ENCODE data around the gene SAE1.
A peak's percentile ranks its signal among the peaks of the same experiment; 100 is the strongest.

Gene SAE1

DNA sequence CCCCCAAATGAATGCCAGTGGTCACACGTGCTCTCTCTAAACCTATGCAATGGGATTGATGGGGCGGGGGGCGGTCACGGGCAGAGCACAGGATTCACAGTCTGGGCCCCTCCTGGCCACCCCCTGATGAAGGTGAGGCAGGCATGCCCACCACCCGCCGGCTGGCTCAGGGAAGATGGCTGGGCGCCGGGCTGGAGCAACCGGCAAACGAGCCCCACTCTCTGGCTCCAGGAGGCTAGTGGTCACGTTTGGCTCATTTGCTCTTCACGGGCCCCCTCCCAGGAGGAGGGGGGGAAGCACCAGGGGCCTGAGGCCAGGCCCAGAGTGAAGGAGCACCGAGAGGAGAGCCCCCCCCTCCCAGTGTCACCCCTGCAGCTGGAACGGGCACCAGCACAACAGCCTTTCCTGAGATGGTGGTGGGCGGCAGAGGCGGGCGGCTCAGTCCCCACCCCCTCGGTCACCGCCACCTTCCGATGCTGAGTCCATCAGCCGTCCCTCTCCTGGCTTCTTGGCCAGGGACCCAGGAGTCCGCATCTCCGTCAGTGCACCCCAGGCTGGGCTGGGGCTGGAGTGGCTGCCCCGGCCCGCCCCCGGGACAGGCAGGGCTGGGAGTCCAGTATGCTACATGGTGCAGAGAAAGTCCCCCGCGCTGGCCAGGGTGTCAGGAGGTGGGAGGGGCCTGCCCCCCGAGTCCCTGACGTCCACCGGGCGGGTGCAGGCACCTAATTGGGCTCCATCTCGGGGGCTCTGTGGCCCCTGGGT lies 90.6 kb downstream of the SAE1 start:
- no peak for DNase-seq (ENCODE audit: low read depth in 2 of 2)

- no peak for DNase-seq (ENCODE audit: low read depth in 2 of 2)
Observed at GRCh38 chr19:47221890-47222289, 91.3 kb downstream of the SAE1 start.

DNA sequence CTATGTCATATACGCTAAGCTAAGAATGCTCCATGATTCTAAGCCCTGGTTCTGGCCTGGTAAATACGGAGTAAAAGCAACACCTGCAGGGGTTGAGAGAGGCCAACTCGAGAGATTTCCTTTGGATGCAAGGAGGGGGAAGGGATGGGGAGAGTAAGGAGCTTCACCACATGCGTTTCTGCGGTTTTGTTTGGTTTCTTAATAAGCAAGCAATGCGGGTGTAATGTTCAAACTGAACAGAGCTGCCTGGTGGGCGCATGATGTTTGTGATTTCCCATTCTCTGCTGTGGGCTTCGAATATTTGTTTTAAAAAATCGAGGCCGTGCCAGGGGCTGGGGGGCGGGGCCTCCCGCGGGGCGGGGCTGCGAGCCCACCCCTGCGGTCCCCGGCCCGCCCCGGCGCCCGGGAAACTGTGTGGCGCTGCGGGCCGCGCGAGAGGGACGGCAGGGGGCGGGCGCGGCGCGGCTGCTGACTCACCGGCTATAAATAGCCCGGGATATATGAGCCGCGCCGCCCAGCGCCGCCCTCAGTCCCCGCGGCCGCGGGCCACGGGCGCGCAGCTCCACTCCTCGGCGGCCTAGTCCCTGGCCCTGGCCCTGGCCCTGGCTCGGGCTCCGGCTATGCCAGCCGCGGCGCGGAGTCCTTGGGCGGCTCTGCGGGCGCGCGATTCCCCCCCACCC lies 95.3 kb downstream of the SAE1 start:
- DNase-seq (ENCODE audit: low read depth in 2 of 2): peak; percentile 75 to 82

DNA sequence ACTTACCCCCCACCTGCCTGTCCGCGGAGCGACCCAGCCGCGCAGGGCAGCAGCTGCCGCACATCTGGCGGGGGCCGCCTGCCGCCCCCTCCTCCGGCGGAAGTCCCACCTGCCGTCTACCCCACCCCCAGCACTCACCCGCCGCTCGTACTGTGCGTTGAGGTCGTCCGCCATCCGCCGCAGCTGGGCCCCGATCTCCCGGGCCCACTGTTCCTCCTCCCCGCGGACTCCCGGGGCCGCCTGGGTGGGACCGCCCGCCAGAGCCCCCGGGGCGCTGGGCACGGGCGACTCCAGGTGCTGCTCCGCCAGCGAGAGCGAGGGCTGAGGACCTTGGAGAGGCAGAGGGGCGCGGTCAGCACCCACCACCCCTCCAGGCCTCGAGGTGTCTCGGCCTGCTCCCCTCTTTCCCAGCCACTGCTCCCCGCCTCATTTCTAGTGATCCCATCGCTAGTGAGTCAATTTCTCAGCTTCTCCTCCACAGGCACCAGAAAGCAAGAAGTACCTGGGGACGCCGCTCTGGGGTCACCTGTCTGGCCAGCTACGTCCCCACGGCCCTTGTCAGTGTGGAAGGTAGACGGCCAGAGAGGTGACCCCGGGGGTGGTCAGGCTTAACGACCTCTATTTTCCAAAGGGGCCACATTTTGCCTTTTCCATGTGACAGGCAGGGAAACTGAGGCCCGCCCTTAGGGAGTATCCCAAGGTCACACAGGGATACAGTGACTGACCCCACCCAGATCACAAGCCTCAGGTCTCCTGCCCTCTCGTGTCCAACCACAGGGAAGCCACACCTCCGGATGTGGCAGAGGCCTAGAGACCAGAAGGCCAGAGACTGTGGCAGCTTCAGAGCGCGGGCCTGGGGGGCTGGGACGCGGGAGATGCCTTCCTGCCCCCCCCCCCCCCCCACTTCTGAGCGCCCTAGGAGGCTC lies 96.1 kb downstream of the SAE1 start:
- DNase-seq (ENCODE audit: low read depth in 2 of 2): peak in 1 of 2 donors; percentile 22

DNA sequence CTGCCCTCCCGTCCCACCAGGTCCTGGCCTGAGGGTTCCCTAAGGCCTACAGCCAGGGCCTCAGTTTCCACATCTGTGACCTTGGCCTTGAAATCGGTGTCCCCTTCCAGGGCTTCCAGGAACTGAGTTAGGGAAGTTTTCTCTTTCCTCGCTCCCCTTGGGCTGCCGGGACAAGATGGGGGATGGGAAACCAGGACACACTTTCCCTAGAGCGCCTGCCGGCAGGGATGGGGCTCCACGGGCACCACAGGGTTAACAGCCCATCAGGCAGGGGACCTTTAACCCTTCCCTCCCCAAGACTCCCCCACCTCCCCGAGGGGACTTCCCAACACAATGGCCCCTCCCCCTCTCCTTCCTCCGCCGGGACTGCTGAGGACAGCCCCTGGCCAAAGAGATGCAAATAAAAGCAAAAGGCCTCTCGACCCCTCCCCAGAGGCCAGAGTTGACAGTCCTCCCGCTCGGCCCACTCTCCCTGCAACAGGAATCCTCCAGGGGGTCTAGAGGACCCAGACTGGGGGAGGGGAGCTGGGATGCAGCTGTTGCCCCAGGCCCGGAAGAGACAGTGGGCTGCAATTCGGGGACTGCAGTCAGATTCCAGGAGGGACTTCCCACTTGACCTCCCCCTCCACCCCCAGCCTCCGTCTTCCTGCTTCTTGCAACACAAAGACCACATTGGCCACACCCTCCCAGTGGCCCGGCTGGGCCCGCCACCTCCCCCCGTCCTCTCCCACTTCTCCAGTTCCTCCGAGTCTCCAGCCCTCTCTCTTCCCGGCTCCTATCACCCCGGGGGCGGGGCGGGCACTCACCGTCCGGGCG lies 96.9 kb downstream of the SAE1 start:
- DNase-seq (ENCODE audit: low read depth in 2 of 2): no peak

DNA sequence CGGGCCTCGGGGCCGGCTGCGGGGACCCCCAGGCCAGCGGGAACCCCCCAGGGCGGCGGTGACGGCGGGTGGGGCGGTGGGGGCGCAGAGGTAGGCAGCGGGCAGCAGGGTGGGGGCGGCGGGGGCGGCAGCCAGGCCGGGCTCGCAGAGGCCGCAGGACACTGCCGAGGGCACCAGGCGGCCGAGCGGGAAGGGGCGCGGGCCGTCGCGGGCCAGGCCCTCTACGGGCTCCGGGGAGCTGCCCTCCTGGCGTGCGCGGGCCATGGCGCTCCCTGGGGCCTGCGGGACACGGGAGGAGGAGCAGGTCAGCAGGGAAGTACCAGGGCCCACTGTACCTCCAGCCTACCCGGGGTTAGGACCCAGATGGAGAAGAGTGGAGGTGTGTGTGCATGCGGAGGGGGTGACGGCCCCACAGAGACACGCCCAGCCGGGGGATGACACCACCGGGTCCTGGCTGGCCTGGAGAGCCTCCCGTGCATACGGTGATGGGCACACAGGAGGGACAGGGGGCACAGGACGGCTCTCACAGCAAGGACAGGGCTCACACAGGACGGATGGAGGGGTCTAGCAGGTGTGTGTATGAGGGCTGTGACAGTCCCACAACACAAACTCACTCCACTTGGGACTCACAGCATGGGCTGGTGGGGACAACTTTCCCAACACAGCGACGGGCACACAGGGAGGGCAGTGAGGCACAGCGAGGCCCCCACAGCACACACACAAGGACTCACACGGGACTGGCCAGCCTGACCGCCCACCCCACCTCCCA lies 97.7 kb downstream of the SAE1 start:
- no peak for DNase-seq (ENCODE audit: low read depth in 2 of 2)

DNA sequence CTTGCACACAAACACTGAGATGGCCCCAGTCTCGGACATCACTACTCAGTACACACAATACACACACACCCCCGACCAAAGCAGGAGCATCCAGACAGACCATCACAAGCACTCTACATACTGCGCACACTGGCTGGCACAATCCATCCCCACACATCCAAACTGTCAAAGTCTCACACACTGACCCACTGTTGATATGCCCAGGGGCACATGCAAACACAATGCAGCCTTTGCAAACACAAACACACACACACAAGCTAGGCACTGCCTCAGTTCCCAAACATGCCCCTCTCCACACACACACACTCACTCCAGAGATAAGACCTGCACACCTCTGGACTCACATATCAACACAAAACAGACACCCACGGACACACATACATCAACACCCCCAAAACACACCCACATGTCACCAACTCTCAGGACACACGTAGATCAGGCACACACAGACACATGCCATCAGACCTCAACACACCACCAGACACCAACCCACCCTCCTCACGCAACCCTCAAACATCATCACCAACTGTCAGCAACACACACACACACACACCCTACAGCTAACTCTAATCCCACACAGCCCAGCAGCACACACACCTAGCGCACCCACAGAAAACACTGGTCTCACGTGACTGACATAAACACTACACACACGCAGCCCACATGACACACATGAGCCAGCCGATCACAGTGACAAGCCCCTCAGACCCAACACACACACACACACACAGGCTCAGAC lies 98.5 kb downstream of the SAE1 start:
- DNase-seq (ENCODE audit: low read depth in 2 of 2): no peak

DNA sequence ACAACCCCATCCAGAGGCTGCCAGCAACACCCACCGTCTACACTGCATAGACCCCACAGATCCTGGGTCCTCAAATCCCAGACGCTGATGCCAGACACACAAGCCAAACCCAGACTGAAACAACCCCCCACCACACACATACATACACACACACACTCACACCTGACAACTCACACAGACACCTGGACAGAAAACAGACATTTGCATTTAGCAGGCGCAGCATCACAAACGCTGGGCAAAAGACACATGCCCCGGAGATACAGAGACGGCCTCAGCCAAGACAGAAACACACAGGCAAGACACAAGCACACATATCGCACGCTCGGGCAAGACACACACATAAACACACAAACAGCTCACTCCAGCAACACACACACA lies 99.0 kb downstream of the SAE1 start:
- DNase-seq (ENCODE audit: low read depth in 2 of 2): no peak

DNA sequence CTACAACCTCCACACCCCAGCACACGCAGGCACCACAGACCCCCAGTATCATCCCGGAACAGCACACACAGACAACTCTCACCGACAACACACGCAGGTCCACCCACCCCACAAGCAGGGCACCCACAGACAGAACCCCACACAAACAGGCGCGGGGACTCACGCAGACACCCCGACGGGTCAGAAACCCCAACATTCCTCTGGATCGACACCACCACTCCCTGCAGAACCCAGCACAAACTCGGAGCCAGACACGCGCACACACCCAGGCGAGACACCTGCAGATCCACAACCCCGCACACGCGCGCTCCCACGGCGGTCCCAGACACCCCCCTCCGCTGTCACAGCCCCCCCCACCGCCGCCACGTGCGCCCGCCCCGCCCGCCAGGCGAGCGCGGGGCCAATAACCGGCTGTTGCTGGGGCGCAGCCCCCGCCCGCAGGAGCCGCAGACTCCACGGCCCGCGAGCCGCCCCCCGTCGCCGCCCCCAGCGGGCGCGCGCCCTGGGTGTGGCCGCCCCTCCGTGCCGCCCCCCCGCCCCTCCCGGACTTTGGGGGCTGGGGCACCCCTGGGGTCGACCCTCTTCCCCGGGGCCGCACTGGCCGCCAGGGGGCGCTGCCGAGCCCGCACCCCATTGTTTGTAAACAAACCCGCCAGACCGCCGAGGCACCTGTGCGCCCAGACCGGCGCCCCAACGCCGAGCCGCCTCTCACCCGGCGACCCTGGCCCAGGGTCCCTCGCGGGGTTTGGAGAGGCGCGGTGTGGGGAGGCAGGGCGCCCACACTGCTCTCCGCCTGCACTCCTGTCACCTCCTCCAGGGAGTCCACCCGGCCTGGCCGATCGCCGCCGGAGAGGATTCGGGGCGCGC lies 99.7 kb downstream of the SAE1 start:
- peak; percentile 66 to 69 for DNase-seq (ENCODE audit: low read depth in 2 of 2)

DNA sequence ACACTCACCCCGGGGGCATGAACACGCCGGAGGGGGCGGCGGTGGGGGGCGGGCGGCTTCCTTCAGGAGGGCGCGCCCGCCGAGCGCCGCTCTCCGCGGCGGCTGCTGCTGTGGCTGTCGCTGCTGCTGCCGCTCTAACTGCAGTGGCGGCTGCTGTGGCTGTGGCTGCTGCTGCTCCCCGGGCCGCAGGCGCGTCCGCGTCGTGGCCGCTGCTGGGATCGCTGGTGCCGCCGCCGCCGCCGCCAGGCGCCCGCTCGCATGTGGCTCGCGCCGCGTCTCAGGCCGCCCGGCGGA lies 100.2 kb downstream of the SAE1 start, which contains the start of gene BBC3:
BBC3 (minus strand) TSS at position 279 of the 294 bp plus-strand sequence. CDS start 2,768 bp downstream, outside the sequence.
- DNase-seq (ENCODE audit: low read depth in 2 of 2): no peak

DNA sequence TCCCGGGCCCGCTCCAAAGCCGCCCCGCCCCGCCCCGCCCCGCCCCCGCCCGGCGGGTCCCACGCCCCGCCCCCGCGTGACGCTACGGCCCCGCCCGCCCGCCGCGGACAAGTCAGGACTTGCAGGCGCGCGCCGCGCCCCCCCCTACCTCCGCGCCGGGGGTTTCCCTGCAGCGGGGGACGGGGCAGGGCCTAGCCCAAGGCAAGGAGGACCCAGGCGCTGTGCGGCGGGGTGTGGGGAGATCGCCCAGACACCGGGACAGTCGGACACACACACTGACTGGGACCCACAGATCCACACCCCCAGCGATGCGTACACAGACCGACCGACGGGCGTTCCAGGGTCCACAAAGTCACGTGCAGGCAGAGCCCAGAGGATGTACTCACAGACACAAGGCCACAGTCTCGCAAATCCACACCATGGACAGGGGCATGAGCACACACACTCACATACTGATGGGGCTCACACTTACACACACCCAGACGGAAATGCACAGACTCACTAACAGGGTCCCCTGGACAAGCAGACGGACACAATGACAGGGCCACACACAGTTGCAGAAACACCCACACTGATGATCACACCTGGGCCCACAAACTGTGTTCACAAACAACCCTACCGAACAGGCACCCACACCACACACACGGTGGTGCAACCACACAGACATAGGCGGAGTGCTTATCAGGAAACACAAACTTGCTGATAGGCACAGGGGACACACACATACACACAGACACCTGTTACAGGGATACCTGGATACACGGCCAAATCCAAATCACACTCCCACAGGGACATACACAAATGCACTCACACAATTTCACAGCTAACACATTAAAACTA lies 100.8 kb downstream of the SAE1 start:
- peak; percentile 82 to 89 for DNase-seq (ENCODE audit: low read depth in 2 of 2)

- no peak for DNase-seq (ENCODE audit: low read depth in 2 of 2)
Observed at GRCh38 chr19:47232422-47233211, 102.0 kb downstream of the SAE1 start.

DNA sequence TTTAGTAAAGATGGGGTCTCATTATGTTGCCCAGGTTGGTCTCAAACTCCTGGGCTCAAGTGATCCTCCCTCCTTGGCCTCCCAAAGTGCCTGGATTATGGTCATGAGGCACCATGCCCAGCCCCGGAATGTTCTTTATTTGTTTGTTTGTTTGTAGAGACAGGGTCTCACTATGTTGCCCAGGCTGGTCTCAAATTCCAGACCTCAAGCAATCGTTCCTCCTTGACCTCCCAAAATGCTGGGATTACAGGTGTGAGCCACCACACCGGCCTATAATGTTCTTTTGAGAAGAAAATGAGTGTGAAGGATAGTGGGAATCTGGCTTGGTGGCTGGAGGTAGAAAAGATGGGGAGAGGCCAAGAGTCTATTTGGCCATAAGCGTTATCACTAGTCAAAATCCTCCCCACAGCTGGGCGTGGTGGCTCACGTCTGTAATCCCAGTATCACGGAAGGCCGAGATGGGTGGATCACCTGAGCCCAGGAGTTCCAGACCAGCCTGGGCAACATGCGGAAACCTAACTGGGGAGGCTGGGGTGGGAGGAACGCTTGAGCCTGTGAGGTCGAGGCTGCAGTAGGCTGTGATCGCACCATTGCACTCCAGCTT lies 105.5 kb downstream of the SAE1 start:
- DNase-seq (ENCODE audit: low read depth in 2 of 2): no peak

DNA sequence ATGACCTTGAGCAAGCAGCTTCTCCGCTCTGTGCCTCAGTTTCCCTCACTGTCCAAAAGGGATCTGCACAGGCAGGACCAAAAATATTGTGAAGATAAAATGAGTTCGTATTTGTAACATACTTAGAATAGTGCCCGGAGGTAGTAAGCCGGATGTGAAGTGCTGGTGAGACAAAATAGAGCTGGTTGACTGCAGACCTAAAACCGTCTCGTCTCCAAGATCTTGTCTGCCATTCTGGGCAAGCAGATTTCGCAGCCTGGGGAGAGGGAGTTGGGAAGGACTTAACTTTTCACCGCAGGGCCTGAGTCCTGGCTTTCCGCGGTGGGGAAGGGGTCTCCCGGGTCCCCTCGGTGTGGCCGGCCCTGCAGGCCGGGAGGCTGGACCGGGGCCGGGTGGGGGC lies 108.5 kb downstream of the SAE1 start:
- no peak for DNase-seq (ENCODE audit: low read depth in 2 of 2)

GRCh38 chr19:47239610-47240296 lies 109.1 kb downstream of the SAE1 start:
- DNase-seq (ENCODE audit: low read depth in 2 of 2): peak in 1 of 2 donors; percentile 40

GRCh38 chr19:47240556-47240955 lies 109.9 kb downstream of the SAE1 start:
- DNase-seq (ENCODE audit: low read depth in 2 of 2): no peak

All from stimulated activated CD8-positive, alpha-beta memory T cell treated with anti-CD3 and anti-CD28 coated beads, Interleukin-7, amount 100 ng/mL, for 1 hour (primary cell).